H1 (cell line): Measurements from ENCODE around the gene ARHGDIB. TPM values are rescaled to one million over a fixed set of nuclear protein-coding genes. Genes with fewer than 3 reads are reported as not detected.

Experiments
- CREB1 ChIP-seq: IDR thresholded peaks from 2 replicates; pipeline ENCODE4 v1.6.1; 2012; ENCODE audit warnings: inconsistent platforms
- CTCF ChIP-seq, 3 experiments: IDR thresholded peaks; 1 replicate in 2 of 3; 2 replicates in 1 of 3; pipeline versions ENCODE4 v1.5.1 to v1.6.1; 2011; ENCODE audit warnings: low read length in 3 of 3, mild to moderate bottlenecking in 3 of 3, inconsistent platforms in 2 of 3, low read depth in 1 of 3, moderate library complexity in 1 of 3; ENCODE audit not compliant: insufficient read depth in 1 of 3; ENCODE audit errors: control extremely low read depth in 1 of 3
- EP300 ChIP-seq, 2 experiments: IDR thresholded peaks; 1 replicate in 1 of 2; 2 replicates in 1 of 2; pipeline ENCODE4 v1.6.1; 2011 to 2012; ENCODE audit warnings: low read depth in 2 of 2, low read length in 2 of 2, mild to moderate bottlenecking in 2 of 2, borderline replicate concordance in 1 of 2, inconsistent platforms in 1 of 2, moderate library complexity in 1 of 2
- GABPA ChIP-seq: IDR thresholded peaks from 2 replicates; pipeline ENCODE4 v1.6.1; 2011; ENCODE audit warnings: mild to moderate bottlenecking, low read length, moderate library complexity, borderline replicate concordance; ENCODE audit not compliant: insufficient read depth
- HDAC6 ChIP-seq: IDR thresholded peaks from one replicate; pipeline ENCODE4 v1.7.1; 2012; ENCODE audit warnings: low read depth, mild to moderate bottlenecking, inconsistent platforms, low read length, moderate library complexity
- SRF ChIP-seq: IDR thresholded peaks from 2 replicates; pipeline ENCODE4 v1.6.1; 2011; ENCODE audit warnings: mild to moderate bottlenecking, low read depth, low read length, moderate library complexity
- polyA plus RNA-seq, 7 experiments: library from polyadenylated mRNA; depleted of rRNA in 3 of 7; stranded (reverse) in 5 of 7; unstranded in 2 of 7; fragments of >200 nt in 5 of 7; fragments of 200-250 nt in 2 of 7; gene quantifications; 1 replicate in 5 of 7; 2 replicates in 1 of 7; 4 replicates in 1 of 7; pipeline versions ENCODE4 v1.2.1 to v1.2.3, GENCODE V29; 2011 to 2013; ENCODE audit warnings: missing spikeins in 2 of 7, mixed read lengths in 2 of 7
- total RNA-seq: library from RNA; stranded (reverse); fragmentation: NEBNext Ultra II Directional; extraction: Animal tissue kit (Norgen Biotek cat#: 25700); gene quantifications from 2 replicates; pipeline ENCODE4 v1.2.1, GENCODE V29; 2021

Gene ARHGDIB
- total and polyA plus RNA-seq, 2 of the 8 experiments (the other 6 are each of a cell fraction or from before 2014, with no cell fraction given), result 0.82 to 1.3 TPM

- no peak for TF ChIP-seq EP300 (IDR thresholded peaks at IDR 0.05; ENCODE audit: borderline replicate concordance in 1 of 2, low read depth in 2 of 2, low read length in 2 of 2)
- TF ChIP-seq CREB1, result no peak
- TF ChIP-seq CTCF (IDR thresholded peaks at IDR 0.05; ENCODE audit: control extremely low read depth in 1 of 3, insufficient read depth in 1 of 3, low read depth in 1 of 3, low read length in 3 of 3), result no peak
- TF ChIP-seq SRF, result no peak
- TF ChIP-seq HDAC6, result no peak
- no peak for TF ChIP-seq GABPA
These were observed 19.6 kb upstream of the ARHGDIB start (continued) for GRCh38 chr12:14981049-14981448.
